Astrocyte of the cerebellum (primary cell): Measurements from ENCODE around the gene UBE2I.
"Not testable (repeated sequence)": the region's sequence is repeated elsewhere in the genome, so short reads cannot be mapped to it uniquely, and the experiment has no call there.

Experiments
- DNase-seq: peaks from one replicate; pipeline ENCODE4 v3.0.0-alpha.2; 2011; ENCODE audit warnings: low read depth
- H3K4me3 ChIP-seq: 2 replicates; pipeline ENCODE4 v1.5.1; 2011; ENCODE audit warnings: mild to moderate bottlenecking, low read depth, low read length, moderate library complexity
- in situ Hi-C: cut with HindIII; loops from 2 replicates; pipeline ENCODE4 v1.10.0; 2017; ENCODE audit warnings: low sequenced_read_pairs
- TF ChIP-seq, protein P1 (sequence below): IDR thresholded peaks from 2 replicates; pipeline ENCODE4 v1.5.1; 2012; ENCODE audit warnings: low read length, low read depth, moderate library complexity, mild to moderate bottlenecking; ENCODE audit errors: missing control alignments

Gene UBE2I

DNA sequence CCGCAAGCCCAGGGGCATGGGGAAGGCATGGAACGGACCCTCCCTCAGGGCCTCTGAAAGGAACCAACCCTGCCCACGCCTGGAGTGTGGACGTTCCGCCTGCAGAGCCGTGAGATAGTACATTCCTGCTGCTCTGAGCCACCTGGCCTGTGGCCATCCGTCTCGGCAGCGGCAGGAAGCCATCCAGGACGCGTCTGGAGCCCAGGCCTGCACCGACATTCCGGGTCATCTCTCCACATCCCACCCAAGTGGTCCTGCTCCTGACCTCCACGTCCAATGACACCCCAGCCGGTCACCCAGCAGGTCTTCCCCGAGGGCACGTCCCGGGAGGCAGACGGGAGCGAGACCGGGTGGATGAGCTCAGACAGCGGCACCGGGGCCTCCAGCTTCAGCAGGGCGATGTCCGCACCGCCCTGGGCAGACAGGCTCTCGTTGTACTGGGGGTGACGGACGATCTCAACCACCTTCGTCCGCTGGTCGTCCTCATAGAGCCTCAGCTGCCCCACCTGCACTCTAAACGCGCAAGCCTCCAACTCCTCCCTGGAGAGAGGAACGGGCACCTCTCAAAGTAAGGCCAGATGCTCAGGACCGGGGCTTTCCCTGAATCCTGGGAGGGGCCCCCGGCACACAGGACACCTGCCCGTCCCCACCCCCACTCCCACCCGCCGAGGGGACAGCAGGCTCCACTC is 21.3 kb upstream of the UBE2I start:
- no peak overlapping the region for H3K4me3 ChIP-seq
- DNase-seq, result no peak
- in situ Hi-C loops, result loop anchor here (25.0 kb wide), 2 partner anchors 99 to 151 kb away; no protein-coding TSS in a partner anchor

DNA sequence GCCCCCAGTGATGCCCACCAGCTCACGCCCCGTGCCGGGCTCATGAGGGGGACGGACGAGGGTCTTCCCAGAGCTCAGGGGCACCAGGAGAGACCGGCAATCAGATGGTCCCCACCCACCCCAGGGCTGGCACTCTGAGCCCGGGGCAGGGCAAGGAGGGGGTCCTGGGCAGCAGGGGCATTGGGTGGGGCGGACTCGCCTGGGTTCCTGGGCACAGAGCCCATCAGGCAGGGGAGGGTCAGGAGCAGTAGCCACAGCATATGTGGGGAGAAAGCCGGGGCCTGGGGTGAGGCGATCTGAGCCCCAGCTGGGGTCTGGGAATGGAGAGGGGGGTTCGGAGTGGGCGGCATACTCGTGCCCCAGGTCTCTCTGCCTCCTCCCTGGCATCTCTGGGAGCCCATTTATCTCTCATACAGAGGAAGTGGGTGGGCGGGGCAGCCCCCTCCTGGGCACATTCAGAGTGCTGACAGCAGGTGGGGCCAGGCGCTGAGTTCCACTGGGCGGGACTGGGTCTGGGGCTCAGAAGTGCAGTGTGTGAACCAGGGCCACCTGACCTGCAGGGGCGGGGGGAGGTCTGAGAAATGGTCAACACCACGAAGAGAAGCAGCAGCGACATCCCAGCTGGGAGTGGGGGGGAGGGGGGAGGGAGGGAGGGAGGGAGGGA is 20.5 kb upstream of the UBE2I start:
- DNase-seq, result no peak
- no peak overlapping the region for H3K4me3 ChIP-seq
- in situ Hi-C loops, result loop anchor here (25.0 kb wide), 2 partner anchors 98 to 152 kb away; no protein-coding TSS in a partner anchor
- TF ChIP-seq, protein P1, sequence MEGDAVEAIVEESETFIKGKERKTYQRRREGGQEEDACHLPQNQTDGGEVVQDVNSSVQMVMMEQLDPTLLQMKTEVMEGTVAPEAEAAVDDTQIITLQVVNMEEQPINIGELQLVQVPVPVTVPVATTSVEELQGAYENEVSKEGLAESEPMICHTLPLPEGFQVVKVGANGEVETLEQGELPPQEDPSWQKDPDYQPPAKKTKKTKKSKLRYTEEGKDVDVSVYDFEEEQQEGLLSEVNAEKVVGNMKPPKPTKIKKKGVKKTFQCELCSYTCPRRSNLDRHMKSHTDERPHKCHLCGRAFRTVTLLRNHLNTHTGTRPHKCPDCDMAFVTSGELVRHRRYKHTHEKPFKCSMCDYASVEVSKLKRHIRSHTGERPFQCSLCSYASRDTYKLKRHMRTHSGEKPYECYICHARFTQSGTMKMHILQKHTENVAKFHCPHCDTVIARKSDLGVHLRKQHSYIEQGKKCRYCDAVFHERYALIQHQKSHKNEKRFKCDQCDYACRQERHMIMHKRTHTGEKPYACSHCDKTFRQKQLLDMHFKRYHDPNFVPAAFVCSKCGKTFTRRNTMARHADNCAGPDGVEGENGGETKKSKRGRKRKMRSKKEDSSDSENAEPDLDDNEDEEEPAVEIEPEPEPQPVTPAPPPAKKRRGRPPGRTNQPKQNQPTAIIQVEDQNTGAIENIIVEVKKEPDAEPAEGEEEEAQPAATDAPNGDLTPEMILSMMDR, result no peak

More for the DNA sequence above, 21.3 kb upstream of the UBE2I start:
- TF ChIP-seq, protein P1, result no peak

DNA sequence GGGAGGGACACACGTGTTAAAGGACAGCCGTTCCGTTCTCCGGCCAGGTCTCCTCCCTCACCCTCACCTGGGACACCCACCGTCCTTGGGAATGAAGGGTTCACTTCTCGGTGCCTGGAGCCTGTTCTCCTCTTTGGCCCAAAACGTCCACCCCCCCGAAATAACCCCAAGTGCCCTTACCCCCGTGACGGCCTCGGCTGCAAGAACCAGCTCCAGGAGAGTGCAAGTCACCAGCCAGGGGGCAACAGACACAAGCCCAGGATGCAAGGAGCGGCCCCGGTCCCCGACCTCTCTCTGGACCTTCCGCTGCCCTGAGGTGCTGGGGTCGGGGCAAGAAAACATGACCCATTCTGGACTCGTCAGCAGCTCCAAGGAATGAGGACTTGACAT is 20.0 kb upstream of the UBE2I start:
- no peak for DNase-seq
- H3K4me3 ChIP-seq, result no peak overlapping the region
- in situ Hi-C loops, result loop anchor here (25.0 kb wide), 2 partner anchors 98 to 152 kb away; no protein-coding TSS in a partner anchor
- TF ChIP-seq, protein P1, result no peak

DNA sequence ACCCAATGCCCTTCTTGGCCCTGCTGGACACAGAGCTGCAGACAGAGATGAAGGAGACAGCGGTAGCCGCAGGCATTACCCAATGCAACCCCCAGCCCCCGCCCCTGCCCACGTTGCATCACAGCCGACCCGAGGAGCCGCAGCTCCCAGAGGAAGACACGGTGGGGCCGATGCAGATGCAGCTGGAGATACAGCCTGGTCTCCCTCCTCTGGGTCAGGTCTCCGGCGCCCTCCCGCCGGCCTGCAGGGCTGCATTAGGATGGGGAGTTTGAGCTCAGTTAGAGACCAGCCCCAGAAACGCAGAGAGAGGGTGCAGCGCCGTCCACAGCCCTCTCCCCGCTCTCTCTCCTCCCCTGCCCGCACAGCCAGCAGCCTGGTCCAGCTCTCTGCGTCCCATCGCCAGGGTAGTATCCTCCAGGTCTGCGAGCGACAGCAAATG is 19.4 kb upstream of the UBE2I start:
- in situ Hi-C loops, result loop anchor here (25.0 kb wide), 2 partner anchors 97 to 153 kb away; no protein-coding TSS in a partner anchor
- DNase-seq, result no peak
- no peak overlapping the region for H3K4me3 ChIP-seq

DNA sequence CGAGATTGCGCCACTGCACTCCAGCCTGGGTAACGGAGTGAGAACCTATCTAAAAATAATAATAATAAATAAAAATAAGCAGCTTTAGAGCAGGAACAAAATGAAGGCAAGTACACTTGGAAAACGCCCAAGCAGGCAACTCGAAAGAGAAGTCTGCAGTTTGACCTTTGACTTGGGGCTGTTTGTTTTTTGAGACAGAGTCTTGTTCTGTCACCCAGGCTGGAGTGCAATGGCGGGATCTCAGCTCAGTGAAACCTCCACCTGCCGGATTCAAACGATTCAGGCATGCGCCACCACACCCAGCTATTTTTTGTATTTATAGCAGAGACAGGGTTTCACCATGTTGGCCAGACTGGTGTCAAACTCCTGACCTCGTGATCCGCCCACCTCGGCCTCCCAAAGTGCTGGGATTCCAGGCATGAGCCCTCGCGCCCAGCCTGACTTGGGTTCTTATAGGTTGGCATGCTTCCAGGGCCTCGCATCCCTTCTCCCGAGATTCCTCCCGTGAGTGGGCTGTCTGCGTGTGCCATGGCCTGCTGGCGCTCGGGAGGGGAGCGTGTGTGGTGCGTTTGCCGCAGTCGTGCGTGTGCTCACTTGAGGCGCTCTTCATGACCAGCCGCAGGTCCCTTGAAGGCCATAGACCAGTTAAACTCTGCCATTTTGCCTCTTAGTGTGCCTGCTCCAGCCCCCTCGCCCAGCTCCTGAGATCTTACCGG is 18.4 kb upstream of the UBE2I start:
- H3K4me3 ChIP-seq, result no peak overlapping the region
- in situ Hi-C loops, result loop anchor here (25.0 kb wide), 2 partner anchors 96 to 154 kb away; no protein-coding TSS in a partner anchor
- no peak for DNase-seq
- TF ChIP-seq, protein P1, result no peak

More for the DNA sequence above, 19.4 kb upstream of the UBE2I start:
- TF ChIP-seq, protein P1, result no peak

DNA sequence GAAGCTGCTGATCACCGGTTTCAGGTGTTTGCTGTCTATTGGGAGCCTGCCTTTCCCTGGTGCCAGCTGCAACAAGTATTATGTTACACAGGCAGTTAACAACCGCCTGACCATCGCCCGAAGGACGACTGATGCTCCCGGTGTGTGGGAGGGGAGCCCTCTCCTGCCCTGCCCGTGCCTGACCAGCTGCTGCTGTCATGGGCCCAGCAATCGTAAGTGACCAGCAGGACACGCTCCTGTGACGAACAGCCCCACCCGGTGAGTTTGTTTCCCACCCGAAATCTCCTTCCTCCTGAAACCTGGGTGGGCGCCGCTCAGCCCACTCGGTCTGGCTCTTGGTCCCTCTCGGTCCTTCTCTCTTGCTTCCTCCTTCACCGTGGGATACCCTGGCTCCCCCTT is 17.9 kb upstream of the UBE2I start:
- TF ChIP-seq, protein P1, result no peak
- in situ Hi-C loops, result loop anchor here (25.0 kb wide), 2 partner anchors 96 to 154 kb away; no protein-coding TSS in a partner anchor
- no peak for DNase-seq
- H3K4me3 ChIP-seq, result no peak overlapping the region

DNA sequence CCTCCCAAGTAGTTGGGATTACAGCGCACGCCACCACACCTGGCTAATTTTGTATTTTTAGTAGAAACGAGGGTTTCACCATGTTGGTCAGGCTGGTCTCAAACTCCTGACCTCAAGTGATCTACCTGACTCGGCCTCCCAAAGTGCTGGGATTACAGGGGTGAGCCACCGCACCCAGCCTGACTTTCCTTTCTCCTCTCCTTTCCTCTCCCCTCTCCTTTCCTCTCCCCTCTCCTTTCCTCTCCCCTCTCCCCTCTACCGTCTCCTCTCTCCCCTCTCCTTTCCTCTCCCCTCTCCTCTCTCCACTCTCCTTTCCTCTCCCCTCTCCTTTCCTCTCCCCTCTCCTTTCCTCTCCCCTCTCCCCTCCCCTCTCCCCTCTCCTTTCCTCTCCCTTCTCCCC is 17.2 kb upstream of the UBE2I start:
- in situ Hi-C loops, result loop anchor here (25.0 kb wide), 2 partner anchors 95 to 155 kb away; no protein-coding TSS in a partner anchor
- not testable (repeated sequence) for H3K4me3 ChIP-seq, DNase-seq

DNA sequence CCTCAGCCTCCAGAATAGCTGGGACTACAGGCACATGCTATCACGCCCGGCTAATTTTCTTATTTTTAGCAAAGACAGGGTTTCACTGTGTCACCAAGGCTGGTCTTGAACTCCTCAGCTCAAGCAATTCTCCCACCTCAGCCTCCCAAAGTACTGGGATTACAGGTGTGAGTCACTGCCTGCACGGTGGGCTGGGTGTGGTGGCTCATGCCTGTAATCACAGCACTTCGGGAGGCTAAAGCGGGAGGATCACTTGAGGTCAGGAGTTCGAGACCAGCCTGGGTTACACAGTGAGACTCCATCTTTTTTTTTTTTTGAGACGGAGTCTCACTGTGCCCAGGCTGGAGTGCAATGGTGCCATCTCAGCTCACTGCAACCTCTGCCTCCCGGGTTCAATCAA is 16.6 kb upstream of the UBE2I start:
- in situ Hi-C loops, result loop anchor here (25.0 kb wide), 2 partner anchors 94 to 156 kb away; no protein-coding TSS in a partner anchor
- not testable (repeated sequence) for H3K4me3 ChIP-seq, DNase-seq
